A549 (cell line): Measurements from ENCODE around the gene FOSL2.

ENCODE experiments used
- E2F6 ChIP-seq: IDR thresholded peaks from 2 replicates; pipeline ENCODE4 v1.6.1; 2012; ENCODE audit warnings: low read depth, borderline replicate concordance
- EP300 ChIP-seq, 2 experiments: fragments of >200 bp; sonication (Bioruptor Twin); formaldehyde crosslinking; IDR thresholded peaks; 2 replicates in 1 of 2; 3 replicates in 1 of 2; pipeline ENCODE4 v1.6.1; 2016 to 2017
- KDM1A ChIP-seq: fragments of 200-600 bp; sonication (generic); IDR thresholded peaks from 2 replicates; pipeline ENCODE4 v1.6.1; 2016; ENCODE audit warnings: low read depth, mild to moderate bottlenecking
- MAX ChIP-seq: IDR thresholded peaks from 2 replicates; pipeline ENCODE4 v1.6.1; 2012
- MYC ChIP-seq: IDR thresholded peaks from 2 replicates; pipeline ENCODE4 v1.6.1; 2012; ENCODE audit warnings: mild to moderate bottlenecking, inconsistent platforms, low read length, improper control_type of control experiment, borderline replicate concordance
- POLR2A ChIP-seq: IDR thresholded peaks from 2 replicates; pipeline ENCODE4 v1.6.1; 2012; ENCODE audit warnings: mild to moderate bottlenecking, low read length
- RCOR1 ChIP-seq: fragments of 150-350 bp; IDR thresholded peaks from 2 replicates; pipeline ENCODE4 v1.6.1; 2014; ENCODE audit warnings: antibody characterized with exemption, low read length, low read depth
- REST ChIP-seq: fragments of 200-600 bp; sonication (generic); IDR thresholded peaks from 2 replicates; pipeline ENCODE4 v1.6.1; 2016; ENCODE audit warnings: antibody characterized with exemption, mild to moderate bottlenecking, moderate library complexity
- RFX5 ChIP-seq: fragments of 450-650 bp; IDR thresholded peaks from 2 replicates; pipeline ENCODE4 v1.7.1; 2014; ENCODE audit warnings: antibody characterized with exemption, mild to moderate bottlenecking, moderate library complexity
- TF ChIP-seq, protein P1 (sequence below): fragments of >200 bp; sonication (Bioruptor Twin); formaldehyde crosslinking; IDR thresholded peaks from 3 replicates; pipeline ENCODE4 v1.5.1; 2016

DNA sequence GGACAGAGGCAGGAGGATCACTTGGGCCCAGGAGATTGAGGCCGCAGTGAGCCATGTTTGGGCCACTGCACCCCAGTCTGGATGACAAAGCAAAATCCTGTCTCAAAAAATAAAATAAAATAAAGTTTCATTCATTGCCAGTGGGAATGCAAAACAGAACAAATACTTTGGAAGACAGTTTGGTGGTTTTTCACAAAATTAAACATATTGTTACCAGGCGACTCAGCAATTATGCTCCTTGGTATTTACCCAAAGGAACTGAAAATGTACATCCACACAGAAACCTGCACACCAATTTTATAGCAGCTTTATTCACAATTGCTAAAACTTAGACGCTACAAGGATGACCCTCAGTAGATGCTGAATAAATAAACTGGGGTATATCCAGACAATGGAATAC, 35.8 kb downstream of the FOSL2 start:
- TF ChIP-seq RFX5 (no peak), POLR2A (no peak), RCOR1 (no peak), REST (no peak), KDM1A (no peak), EP300 (IDR thresholded peaks at IDR 0.05) (no peak), MYC (no peak), E2F6 (no peak), MAX (no peak)
- TF ChIP-seq, protein P1, sequence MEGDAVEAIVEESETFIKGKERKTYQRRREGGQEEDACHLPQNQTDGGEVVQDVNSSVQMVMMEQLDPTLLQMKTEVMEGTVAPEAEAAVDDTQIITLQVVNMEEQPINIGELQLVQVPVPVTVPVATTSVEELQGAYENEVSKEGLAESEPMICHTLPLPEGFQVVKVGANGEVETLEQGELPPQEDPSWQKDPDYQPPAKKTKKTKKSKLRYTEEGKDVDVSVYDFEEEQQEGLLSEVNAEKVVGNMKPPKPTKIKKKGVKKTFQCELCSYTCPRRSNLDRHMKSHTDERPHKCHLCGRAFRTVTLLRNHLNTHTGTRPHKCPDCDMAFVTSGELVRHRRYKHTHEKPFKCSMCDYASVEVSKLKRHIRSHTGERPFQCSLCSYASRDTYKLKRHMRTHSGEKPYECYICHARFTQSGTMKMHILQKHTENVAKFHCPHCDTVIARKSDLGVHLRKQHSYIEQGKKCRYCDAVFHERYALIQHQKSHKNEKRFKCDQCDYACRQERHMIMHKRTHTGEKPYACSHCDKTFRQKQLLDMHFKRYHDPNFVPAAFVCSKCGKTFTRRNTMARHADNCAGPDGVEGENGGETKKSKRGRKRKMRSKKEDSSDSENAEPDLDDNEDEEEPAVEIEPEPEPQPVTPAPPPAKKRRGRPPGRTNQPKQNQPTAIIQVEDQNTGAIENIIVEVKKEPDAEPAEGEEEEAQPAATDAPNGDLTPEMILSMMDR: no peak
